Measurements from ENCODE around the gene NRXN3.

NRXN3 gene

GRCh38 chr14:78173346-78174035 lies 3.3 kb downstream of the NRXN3 start:
- DNase-seq (ENCODE audit: low read depth in 3 of 3), result no peak

GRCh38 chr14:78175412-78175811 lies 5.2 kb downstream of the NRXN3 start:
- DNase-seq (ENCODE audit: low read depth in 3 of 3), result no peak

GRCh38 chr14:78178071-78178470 lies 7.9 kb downstream of the NRXN3 start:
- no peak for DNase-seq (ENCODE audit: low read depth in 3 of 3)

GRCh38 chr14:78178971-78179370 lies 8.8 kb downstream of the NRXN3 start:
- no peak for DNase-seq (ENCODE audit: low read depth in 3 of 3)

- DNase-seq (ENCODE audit: low read depth in 3 of 3), result no peak
Measured at GRCh38 chr14:78181270-78181669, 11.1 kb downstream of the NRXN3 start.

- no peak for DNase-seq (ENCODE audit: low read depth in 3 of 3)
Measured at GRCh38 chr14:78182722-78183121, 12.5 kb downstream of the NRXN3 start.

- no peak for DNase-seq (ENCODE audit: low read depth in 3 of 3)
Measured at GRCh38 chr14:78184157-78184556, 14.0 kb downstream of the NRXN3 start.

GRCh38 chr14:78186277-78186676 lies 16.1 kb downstream of the NRXN3 start:
- DNase-seq (ENCODE audit: low read depth in 3 of 3), result no peak

GRCh38 chr14:78188882-78189281 lies 18.7 kb downstream of the NRXN3 start:
- no peak for DNase-seq (ENCODE audit: low read depth in 3 of 3)

- no peak for DNase-seq (ENCODE audit: low read depth in 3 of 3)
Measured at GRCh38 chr14:78195431-78195830, 25.3 kb downstream of the NRXN3 start.

GRCh38 chr14:78196323-78196722 lies 26.1 kb downstream of the NRXN3 start:
- no peak for DNase-seq (ENCODE audit: low read depth in 3 of 3)

GRCh38 chr14:78197051-78197450 lies 26.9 kb downstream of the NRXN3 start:
- DNase-seq (ENCODE audit: low read depth in 3 of 3), result no peak

- DNase-seq (ENCODE audit: low read depth in 3 of 3), result no peak
Measured at GRCh38 chr14:78202163-78202562, 32.0 kb downstream of the NRXN3 start.

- no peak for DNase-seq (ENCODE audit: low read depth in 3 of 3)
Measured at GRCh38 chr14:78202976-78203375, 32.8 kb downstream of the NRXN3 start.

- no peak for DNase-seq (ENCODE audit: low read depth in 3 of 3)
Measured at GRCh38 chr14:78207414-78207813, 37.2 kb downstream of the NRXN3 start.

- DNase-seq (ENCODE audit: low read depth in 3 of 3), result no peak
Measured at GRCh38 chr14:78220273-78220672, 50.1 kb downstream of the NRXN3 start.

GRCh38 chr14:78222746-78223145 lies 52.6 kb downstream of the NRXN3 start:
- DNase-seq (ENCODE audit: low read depth in 3 of 3), result no peak

- no peak for DNase-seq (ENCODE audit: low read depth in 3 of 3)
Measured at GRCh38 chr14:78227248-78228077, 57.3 kb downstream of the NRXN3 start.

GRCh38 chr14:78228702-78229327 lies 58.6 kb downstream of the NRXN3 start:
- DNase-seq (ENCODE audit: low read depth in 3 of 3), result no peak

GRCh38 chr14:78232231-78233000 lies 62.2 kb downstream of the NRXN3 start:
- no peak for DNase-seq (ENCODE audit: low read depth in 3 of 3)

GRCh38 chr14:78238141-78238540 lies 68.0 kb downstream of the NRXN3 start:
- no peak for DNase-seq (ENCODE audit: low read depth in 3 of 3)

GRCh38 chr14:78240567-78240966 lies 70.4 kb downstream of the NRXN3 start:
- no peak for DNase-seq (ENCODE audit: low read depth in 3 of 3)
